HG02798 (cell line): ENCODE data around the gene NPBWR2.
"Not testable (repeated sequence)": the region's sequence is repeated elsewhere in the genome, so short reads cannot be mapped to it uniquely, and the experiment has no call there.

Experiments used
- ATAC-seq: cut with Tn5 transposase; IDR thresholded peaks from one replicate; pipeline ENCODE4 v1.9.1; 2021; ENCODE audit warnings: mild to moderate bottlenecking; ENCODE audit not compliant: unreplicated experiment, poor library complexity

The NPBWR2 gene

DNA sequence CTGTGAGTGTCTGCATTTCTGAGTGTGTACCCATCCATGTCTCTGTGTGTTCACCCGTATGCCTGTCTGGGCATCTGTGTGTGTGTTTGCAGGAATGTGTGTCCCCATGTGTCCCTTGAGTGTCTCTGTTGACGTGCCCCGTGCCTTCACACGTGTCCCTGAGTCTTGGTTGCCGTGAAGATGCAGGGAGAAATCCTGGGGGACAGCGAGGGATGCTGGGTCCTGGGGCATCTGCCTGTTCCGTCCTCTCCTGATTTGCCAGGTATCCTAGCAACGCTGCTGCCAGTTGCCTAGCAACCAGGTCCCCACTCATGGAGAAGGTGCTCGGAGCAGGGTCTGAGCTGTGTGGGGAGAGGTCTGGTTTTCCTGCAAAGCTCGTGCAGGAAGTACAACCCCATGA is 17.2 kb downstream of the NPBWR2 start:
- no peak for ATAC-seq

DNA sequence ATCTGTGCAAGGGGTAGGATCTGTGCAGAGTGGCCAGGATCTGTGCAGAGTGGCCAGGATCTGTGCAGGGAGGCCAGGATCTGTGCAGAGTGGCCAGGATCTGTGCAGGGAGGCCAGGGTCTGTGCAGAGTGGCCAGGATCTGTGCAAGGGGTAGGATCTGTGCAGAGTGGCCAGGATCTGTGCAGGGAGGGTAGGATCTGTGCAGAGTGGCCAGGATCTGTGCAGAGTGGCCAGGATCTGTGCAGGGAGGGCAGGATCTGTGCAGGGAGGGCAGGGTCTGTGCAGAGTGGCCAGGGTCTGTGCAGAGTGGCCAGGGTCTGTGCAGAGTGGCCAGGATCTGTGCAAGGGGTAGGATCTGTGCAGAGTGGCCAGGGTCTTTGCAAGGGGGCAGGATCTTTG is 18.8 kb downstream of the NPBWR2 start:
- ATAC-seq, result not testable (repeated sequence)

DNA sequence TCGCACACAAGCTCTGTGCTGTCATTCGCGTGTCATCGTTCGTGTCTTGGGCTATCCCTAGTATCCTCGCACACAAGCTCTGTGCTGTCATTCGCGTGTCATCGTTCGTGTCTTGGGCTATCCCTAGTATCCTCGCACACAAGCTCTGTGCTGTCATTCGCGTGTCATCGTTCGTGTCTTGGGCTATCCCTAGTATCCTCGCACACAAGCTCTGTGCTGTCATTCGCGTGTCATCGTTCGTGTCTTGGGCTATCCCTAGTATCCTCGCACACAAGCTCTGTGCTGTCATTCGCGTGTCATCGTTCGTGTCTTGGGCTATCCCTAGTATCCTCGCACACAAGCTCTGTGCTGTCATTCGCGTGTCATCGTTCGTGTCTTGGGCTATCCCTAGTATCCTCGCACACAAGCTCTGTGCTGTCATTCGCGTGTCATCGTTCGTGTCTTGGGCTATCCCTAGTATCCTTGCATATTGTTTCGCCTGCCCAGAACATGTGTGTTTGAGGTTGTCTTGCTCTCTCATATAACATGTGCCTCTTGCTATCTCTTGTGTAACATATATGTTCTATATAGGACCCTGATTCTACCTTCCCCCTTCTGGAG is 20.0 kb downstream of the NPBWR2 start:
- ATAC-seq, result not testable (repeated sequence)

DNA sequence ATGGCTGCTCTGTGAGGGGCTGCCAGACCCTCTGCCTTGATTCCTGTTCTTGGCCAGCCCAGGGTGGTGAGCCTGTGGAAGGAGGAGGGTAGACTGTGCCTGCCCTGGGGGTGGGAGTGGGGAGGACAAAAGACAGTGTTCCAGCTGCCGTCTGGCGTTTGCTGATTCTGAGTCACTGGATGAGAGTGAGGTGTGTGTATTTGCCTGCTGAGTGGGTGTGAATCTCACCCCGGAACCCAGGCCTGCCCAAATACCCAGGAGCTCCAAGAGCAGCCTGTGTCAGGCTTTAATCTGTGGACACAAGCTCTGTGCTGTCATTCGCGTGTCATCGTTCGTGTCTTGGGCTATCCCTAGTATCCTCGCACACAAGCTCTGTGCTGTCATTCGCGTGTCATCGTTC is 20.6 kb downstream of the NPBWR2 start:
- no peak for ATAC-seq

DNA sequence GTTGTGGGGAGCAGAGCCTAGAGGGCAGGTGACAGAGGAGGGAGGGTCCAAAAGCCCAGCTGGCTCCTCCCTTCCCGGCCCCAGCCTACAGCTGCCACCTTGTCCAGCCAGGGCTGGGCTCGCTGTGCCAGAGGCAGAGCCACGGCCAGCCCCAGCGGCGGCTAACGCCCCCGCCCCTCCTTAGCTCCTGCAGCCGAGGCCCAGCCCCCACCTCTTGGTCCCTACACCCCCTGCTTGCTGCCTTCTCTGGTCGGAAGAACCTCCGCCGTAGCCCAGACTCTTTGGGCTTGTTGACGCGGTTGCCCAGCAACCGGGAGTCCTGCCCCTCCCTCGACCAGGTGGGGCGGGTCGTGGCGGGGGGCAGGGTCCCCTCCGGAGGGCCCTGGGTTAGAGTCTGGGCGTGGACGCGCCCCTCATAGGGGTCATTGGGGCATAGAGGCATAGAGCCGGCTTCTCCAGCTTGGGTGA is 22.6 kb downstream of the NPBWR2 start:
- ATAC-seq, result no peak

DNA sequence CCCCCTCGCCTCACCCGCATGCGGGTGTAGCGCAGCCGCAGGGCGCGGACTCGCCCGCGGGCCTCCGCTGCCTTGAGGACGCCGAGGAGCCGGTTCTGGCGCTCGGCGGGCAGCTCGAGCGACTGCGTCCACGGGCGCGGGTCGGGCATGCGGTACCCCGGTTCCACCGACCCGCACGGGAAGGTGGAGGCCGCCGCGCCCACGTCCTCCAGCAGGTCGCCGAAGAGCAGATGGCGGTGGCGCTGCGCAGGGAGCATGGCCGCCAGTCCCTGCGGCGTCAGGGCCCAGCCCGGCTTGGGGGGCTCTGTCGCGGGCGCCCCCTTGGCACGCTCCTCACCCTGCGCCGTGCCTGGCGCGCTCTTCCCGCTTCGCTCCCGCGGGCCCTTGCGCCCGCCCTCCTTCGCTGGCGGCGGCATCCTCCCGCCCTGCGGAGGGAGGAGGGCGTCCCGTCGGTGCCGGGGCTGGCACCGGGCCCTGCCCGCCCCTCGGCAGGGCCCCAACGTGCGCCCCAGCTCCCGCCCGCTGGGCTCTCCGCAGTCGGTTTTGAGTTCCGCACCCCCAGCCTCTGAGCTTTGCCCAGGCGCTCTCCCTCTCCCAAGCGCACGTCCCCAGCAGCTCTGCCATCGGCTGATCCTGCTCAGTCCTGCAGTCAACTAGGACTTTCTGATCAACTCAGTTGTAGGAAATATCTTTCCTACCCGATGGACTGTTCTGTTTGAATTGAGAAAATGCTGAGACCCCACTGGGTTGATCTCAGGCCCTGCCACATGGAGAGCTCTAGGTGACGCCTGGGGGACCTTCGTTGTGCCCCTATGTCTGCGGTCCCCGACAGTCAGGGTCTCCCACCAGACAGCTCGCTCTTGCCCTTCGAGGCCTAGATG is 23.3 kb downstream of the NPBWR2 start, which contains the start of gene LKAAEAR1:
LKAAEAR1 (minus strand) TSS at position 595 of the 881 bp plus-strand sequence; CDS start at position 416, 179 bp downstream.
- no peak for ATAC-seq

DNA sequence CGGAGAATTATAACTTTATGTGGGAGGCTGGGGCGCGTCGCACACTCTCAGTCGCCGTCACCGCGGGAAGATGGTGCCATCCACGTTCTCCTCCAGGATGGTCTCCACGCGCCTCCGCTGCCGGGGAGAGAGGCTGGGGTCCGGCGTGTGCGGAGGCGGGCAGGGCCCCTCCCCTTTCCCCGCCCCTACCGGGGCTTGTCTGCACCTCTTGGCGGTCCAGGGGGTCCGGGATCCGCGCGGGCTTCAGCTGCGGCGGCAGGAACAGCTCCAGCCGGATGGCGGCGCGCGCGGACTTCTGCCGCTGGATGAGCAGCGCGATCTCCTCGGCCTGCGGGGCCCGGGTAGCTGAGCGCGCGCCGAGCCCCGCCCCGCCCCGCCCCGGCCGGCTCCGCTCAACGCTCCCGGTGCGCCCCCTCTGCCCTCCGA is 24.0 kb downstream of the NPBWR2 start:
- no peak for ATAC-seq

DNA sequence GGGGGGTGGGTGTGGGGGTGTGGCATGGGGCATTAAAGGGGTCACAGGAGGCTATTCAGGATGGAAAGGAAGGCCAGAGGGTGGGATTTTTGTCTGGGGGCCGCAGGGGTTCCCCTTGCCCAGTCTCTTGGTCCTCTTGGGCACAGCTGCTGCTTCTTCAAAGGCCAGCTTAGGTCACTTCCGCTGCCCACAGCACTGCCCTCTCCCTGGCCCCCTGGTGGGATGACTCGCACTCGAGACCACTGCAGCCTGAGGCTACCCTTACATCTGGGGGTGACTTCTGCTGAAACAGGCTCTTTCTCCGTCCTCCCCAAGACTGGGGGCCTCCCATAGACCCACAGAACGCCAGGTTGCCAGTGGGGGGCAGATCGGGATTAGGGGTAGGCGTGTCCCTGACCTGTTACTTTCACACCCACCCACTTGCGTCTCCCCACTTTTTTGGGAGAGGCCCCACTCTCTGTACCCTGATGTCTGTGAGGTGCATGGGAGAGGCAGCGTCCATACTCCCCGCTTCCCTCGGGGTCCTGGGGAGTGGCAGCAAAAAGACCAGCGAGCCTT is 24.5 kb downstream of the NPBWR2 start:
- no peak for ATAC-seq

DNA sequence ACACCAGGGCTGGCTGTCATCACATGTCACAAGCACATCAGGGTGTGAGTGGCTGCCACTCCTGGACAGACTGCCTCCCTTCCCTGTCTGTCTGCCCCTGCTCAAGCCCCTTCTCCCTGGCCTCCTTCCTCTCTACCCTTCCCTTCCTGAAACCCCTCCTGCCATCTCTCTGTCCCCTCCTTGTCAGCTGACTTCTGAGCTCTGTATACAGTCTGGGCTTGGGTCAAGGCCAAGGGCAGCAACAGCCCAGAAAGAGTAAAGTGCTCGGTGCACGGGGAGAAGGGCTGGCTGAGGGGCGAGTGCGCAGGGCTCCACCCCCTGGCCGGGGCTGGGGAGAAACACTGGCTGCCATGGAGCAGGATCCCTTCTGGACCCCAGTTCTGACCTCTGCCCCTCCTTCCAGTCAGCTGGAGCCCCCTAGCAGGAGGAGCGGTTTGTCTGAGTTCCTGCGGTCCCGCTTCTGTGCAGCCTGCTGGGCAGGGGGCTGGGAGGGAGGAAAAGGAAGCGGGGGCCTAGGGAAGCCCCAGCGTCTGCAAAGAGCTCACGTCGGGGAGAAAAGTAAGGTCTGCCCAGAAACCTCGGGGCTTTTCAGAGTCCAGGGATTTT is 25.1 kb downstream of the NPBWR2 start:
- ATAC-seq, result no peak

DNA sequence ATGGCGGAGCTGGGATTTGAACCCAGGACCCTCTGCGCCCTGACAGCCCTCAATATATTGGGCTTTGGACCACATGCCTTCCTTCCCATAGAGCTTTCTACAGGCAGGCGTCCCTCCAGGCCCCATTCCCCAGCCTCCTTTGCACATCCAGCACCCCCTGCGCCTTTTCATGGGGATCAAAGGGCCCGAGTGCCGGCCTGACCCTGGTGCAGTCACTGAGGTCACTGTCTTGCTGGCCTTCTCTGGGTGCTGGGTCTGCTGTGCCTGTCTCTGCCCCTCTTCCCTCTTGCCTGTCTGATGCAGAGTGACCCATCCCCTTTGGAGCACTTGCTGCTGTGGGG is 25.8 kb downstream of the NPBWR2 start:
- ATAC-seq, result no peak

DNA sequence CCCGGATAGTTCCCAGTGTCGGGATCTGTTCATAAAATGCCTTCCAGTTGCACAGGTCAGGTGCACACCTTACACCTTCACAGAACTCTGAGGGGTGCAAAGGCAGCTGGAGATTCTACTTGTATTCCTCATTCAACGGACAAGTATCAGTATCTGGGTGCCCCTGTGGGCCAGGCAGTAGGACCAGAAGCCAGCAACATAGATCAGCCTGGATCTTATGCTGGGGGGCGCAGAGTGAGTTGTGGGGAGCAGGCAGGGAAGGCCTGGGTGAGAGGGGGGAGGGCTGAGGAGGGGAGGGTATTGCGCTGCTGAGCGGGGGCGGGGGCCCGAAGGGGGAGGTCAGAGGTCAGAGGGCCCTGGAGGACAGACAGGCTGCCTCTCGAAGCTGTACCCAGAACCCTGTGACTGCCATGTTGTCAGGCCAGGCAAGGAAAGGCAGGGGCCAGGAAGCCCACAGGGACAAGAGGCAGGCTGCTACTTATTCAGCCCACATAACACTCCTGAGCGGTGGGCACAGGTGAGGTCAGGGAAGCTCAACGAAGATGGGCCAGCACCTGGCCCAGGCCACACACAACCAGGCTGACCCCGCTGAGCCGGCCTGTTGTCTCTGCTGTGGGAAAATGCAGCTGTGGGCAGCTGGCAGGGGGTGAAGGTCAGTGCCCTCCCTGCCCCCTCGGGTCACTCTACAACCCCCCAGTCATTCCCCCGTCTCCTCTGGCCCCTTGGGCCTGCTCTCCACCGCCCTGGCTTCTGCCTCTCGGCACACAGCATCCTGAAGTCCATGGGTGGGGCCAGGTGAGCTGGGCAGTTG is 26.3 kb downstream of the NPBWR2 start:
- ATAC-seq, result no peak

DNA sequence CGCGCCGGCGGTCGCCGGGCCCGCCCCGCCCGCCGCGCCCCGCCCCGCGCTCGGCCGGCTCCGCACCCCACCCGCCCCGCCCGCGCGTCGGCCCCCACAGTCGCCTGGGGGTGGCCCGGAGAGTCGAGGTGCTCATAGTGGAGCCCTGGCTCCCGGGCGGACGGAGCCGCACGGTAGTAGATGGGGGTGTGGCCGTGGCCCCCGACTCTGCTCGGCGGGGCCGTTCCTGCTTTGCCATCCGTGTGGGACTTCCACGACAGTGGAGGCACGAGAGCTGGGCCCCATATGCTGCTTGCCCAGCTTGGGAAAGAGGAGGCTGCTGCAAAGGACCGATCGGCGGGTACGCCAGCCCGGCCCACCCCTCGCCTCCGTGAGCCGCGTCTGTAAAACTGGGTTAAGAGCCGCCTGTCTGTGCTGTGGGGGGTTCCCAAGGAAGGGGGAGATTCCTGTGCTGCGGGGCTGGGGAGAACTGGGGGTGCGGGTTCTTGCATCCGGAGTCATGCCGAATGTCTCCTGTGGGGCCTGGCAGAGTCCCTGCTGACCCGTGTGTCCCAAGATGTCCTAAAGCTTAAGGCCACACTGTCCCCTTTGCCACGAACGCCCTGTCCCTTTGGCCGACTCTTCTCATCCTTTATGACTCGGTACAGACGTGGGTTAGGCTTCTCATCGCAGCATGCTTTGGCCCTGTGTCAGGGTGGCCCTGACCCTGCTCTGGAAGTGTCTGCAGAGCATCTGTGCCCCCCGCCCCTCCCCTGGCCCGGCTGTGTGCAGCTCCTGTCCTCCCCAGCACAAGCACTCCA is 27.2 kb downstream of the NPBWR2 start, which contains the start of gene OPRL1:
OPRL1 (plus strand) TSS at position 70 of the 800 bp plus-strand sequence. CDS start 12,639 bp downstream, outside the sequence.
- ATAC-seq, result no peak

DNA sequence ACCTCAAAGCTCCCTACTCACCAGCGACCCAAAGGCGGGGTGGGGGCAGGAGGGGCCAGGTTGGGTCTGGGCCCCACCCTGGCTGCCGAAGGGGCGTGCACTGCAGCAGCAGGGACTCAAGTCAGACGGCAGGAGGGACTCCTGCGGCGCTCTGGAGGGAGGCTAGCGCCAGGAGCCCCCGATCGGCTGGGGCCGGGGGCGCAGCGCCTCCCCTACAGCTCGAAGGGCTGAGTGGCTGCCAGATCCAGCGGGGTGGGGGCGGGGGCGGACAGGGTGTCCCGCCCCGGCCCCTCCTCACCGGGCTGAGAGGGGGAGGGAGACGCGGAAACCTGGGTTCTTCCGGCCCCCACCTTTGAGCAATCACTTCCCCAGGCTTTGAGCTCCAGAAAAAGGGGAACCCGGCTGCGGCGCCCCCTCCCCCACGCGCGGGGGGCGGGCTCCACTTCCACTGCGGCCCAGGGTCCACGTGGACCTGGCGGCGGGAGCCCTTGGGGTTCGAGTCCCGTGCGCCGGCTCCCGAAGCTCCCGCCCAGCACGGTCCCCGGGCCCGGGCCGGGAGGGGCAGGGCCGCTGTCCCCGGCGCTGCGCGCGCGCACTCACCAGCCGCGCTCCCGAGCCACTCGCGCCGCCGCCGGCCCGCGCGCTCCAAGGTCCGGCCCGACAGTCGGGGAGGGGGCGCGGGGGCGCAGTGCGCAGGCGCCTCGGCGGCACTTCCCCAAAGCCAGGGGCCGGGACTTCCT is 27.9 kb downstream of the NPBWR2 start, which contains the start of gene RGS19:
RGS19 (minus strand) TSS at position 246 of the 740 bp plus-strand sequence. CDS start 2,632 bp downstream, outside the sequence.
- ATAC-seq, result peak; percentile 57

DNA sequence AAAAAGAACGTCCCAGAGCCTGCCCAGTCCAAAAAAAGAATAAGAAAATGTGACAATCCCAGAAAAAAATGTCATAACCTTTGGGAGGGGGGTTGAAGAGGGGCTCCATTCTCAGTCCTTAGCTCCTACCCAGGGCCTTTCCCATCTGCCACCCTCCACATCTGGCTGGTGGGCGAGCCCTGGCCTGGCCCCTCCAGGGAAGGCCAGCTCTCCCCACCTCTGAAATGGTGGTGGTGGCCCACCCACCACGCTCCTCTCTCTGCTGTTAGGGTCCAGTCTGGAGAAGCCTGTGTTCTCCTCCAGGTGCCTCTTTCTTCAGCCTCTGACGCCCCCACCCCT is 28.5 kb downstream of the NPBWR2 start:
- ATAC-seq, result no peak

DNA sequence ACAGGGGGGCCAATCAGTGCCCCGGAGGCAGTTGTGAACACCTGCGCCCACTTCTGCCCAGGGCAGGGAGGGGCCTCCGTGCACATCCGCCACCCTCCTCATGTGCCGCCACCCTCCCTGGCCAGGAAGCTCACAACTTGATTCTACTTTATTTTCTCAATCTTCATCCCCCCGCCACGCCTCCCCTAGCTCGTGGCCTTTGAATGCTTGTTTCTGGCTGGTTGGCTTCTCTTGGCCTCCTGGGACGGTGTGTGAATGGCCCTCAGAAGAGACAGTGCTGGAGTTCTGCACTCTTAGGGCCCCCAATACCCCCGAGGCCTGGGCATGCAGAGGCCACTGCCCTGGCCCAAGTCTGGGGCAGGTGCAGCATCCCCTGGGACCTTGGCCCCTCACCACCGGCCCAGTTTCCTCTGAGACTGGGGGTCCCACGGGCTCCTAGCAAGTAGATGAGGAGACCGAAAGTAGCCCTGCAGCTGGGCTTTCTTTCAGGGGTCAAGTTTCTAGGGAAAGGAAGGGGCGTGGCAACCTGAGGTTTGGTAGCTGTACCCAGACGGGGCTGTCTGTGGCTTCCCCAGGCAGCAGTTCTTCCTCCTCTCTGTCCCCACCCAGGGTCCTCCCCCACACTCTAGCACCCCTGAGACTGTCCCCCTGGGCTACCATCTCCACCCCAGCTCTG is 29.4 kb downstream of the NPBWR2 start:
- ATAC-seq, result no peak

DNA sequence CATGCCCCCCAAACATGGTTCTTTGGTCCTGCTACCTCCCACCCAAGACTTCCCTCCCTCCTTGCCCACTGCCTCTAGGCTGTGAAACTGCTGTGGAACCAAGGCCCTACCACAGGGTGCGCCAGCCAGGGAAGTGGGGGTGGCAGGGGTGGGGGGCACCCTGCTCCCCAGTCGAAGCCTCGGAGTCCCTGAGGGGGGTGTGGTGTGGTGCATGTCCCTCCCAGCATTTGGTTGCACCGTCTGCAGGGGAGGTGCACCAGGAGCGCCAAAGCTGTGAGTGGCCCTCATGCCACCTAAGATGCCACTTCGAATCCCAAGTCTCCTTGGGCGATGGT is 29.9 kb downstream of the NPBWR2 start:
- ATAC-seq, result no peak

DNA sequence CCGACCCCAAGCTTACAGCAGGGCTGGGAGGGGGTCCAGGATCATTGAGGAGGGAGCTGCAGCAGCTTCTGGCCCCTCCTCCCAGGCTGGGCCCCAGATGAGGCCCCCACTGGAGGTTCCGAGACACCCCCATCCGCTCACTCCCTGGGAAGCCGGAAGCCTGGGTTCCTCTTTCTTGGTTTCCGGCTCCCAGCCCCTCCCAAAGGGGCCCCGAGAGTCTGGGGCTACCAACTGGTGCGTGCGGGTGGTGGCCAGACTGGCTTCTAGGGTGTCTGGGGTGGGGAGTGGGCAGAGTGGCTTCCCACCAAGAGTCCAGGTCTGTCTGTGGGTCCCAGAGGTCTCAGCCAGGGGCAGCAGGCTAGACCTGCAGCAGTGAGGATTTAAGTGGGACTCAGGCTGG is 30.3 kb downstream of the NPBWR2 start:
- no peak for ATAC-seq
